Endothelial cell of umbilical vein (primary cell): ENCODE measurements around the gene SMOC2. TPM values are rescaled to one million over a fixed set of nuclear protein-coding genes. Genes with fewer than 3 reads are reported as not detected.

Experiments
- BruUV-seq: library from RNA; stranded (reverse); fragments of 400-500 nt; replicated peaks from 2 replicates; lab custom pipeline; 2021; lab: Mats Ljungman, UMichigan
- CTCF ChIA-PET: fragments of 300-600, 350-600 bp; sonication (Branson Sonifier 250); formaldehyde crosslinking; loops from one replicate; lab custom pipeline; 2021; ENCODE audit warnings: antibody characterized with exemption, inconsistent platforms; lab: Charles Lee
- POLR2A ChIA-PET: fragments of 300-600, 350-600 bp; sonication (Branson Sonifier 250); formaldehyde crosslinking; loops from one replicate; lab custom pipeline; 2021; ENCODE audit warnings: antibody characterized with exemption, inconsistent platforms; lab: Charles Lee
- DNase-seq: peaks from one replicate; pipeline ENCODE4 v3.0.0-alpha.2; 2011; ENCODE audit warnings: low read depth, low spot score
- FAIRE-seq: peaks from 2 replicates; lab custom pipeline; 2011; peaks lifted over from hg19 to GRCh38; lab: Jason Lieb, UNC
- H2AFZ ChIP-seq: 2 replicates; pipeline ENCODE4 v1.6.0; 2012; ENCODE audit warnings: low read depth, low read length, control low read depth, inconsistent platforms
- H3K27ac ChIP-seq: 2 replicates; pipeline ENCODE4 v1.5.1; 2011; ENCODE audit warnings: low read depth, mild to moderate bottlenecking, control low read depth, low read length, moderate library complexity; ENCODE audit not compliant: insufficient read depth
- H3K27me3 ChIP-seq, 2 experiments: 2 replicates each; pipeline versions ENCODE4 v1.6.0 to v1.6.1; 2011; ENCODE audit warnings: low read length in 2 of 2, mixed read lengths in 1 of 2; ENCODE audit not compliant: control insufficient read depth in 2 of 2, insufficient read depth in 2 of 2
- H3K36me3 ChIP-seq, 2 experiments: 2 replicates in 1 of 2; 3 replicates in 1 of 2; pipeline ENCODE4 v1.5.1; 2011; ENCODE audit warnings: low read length in 2 of 2, mild to moderate bottlenecking in 1 of 2, moderate library complexity in 1 of 2; ENCODE audit not compliant: control insufficient read depth in 2 of 2, insufficient read depth in 2 of 2; ENCODE audit errors: extremely low read depth in 1 of 2
- H3K4me1 ChIP-seq: 3 replicates; pipeline ENCODE4 v1.5.1; 2011; ENCODE audit warnings: mild to moderate bottlenecking, low read length; ENCODE audit not compliant: control insufficient read depth, insufficient read depth; ENCODE audit errors: extremely low read depth
- H3K4me2 ChIP-seq: 2 replicates; pipeline ENCODE4 v1.6.1; 2011; ENCODE audit warnings: low read length, control low read depth, mixed read lengths; ENCODE audit not compliant: insufficient read depth
- H3K4me3 ChIP-seq, 3 experiments: fragments of 200-600 bp in 1 of 3; sonication (generic), shearing (Covaris generic) in 1 of 3; replicated peaks in 1 of 3; 2 replicates each; pipeline ENCODE4 v1.5.1; 2011 to 2016; ENCODE audit warnings: control low read depth in 3 of 3, low read length in 3 of 3, mild to moderate bottlenecking in 2 of 3, inconsistent platforms in 1 of 3, low read depth in 1 of 3, moderate library complexity in 1 of 3; ENCODE audit not compliant: insufficient read depth in 1 of 3
- H3K79me2 ChIP-seq: 2 replicates; pipeline ENCODE4 v1.6.0; 2012; ENCODE audit warnings: low read length, inconsistent platforms; ENCODE audit not compliant: control insufficient read depth, insufficient read depth
- H3K9ac ChIP-seq: replicated peaks from 2 replicates; pipeline ENCODE3; 2011; ENCODE audit warnings: low read length, control low read depth; ENCODE audit not compliant: insufficient read depth; ENCODE audit errors: extremely low read depth
- H3K9me1 ChIP-seq: replicated peaks from 3 replicates; pipeline ENCODE4 v1.6.0; 2011; ENCODE audit warnings: mild to moderate bottlenecking, low read length; ENCODE audit not compliant: control insufficient read depth, insufficient read depth; ENCODE audit errors: extremely low read depth
- H3K9me3 ChIP-seq: replicated peaks from 2 replicates; pipeline ENCODE4 v1.5.1; 2012; ENCODE audit warnings: low read length, inconsistent platforms; ENCODE audit not compliant: control insufficient read depth, insufficient read depth
- H4K20me1 ChIP-seq: replicated peaks from 2 replicates; pipeline ENCODE3; 2011; ENCODE audit warnings: mild to moderate bottlenecking, low read length; ENCODE audit not compliant: control insufficient read depth, insufficient read depth; ENCODE audit errors: extremely low read depth
- CTCF ChIP-seq, 2 donors: IDR thresholded peaks; 1 replicate in 1 of 2; 2 replicates in 1 of 2; pipeline ENCODE4 v1.5.1; 2011; ENCODE audit warnings: low read length in 2 of 2, mild to moderate bottlenecking in 2 of 2, moderate library complexity in 2 of 2, control low read depth in 1 of 2, inconsistent platforms in 1 of 2, low read depth in 1 of 2; ENCODE audit not compliant: insufficient read depth in 1 of 2; ENCODE audit errors: extremely low read depth in 1 of 2
- EZH2 ChIP-seq: IDR thresholded peaks from 2 replicates; pipeline ENCODE4 v1.6.1; 2012; ENCODE audit warnings: borderline replicate concordance, low read depth, mild to moderate bottlenecking, moderate library complexity, low read length, inconsistent platforms; ENCODE audit not compliant: severe bottlenecking
- FOS ChIP-seq: IDR thresholded peaks from 2 replicates; pipeline ENCODE4 v1.6.1; 2011; ENCODE audit warnings: mild to moderate bottlenecking, low read length, moderate library complexity, borderline replicate concordance; ENCODE audit not compliant: insufficient read depth
- GATA2 ChIP-seq: IDR thresholded peaks from 2 replicates; pipeline ENCODE4 v1.7.0; 2011; ENCODE audit warnings: low read depth, mild to moderate bottlenecking, moderate library complexity, mixed read lengths, low read length; ENCODE audit not compliant: insufficient read length, insufficient read depth
- JUN ChIP-seq: IDR thresholded peaks from 2 replicates; pipeline ENCODE4 v1.6.1; 2011; ENCODE audit warnings: borderline replicate concordance, low read depth; ENCODE audit not compliant: insufficient read length, insufficient read depth
- MAX ChIP-seq: IDR thresholded peaks from 2 replicates; pipeline ENCODE4 v1.6.1; 2011; ENCODE audit not compliant: insufficient read depth, insufficient read length
- MYC ChIP-seq: IDR thresholded peaks from one replicate; pipeline ENCODE4 v1.6.1; 2011; ENCODE audit warnings: mild to moderate bottlenecking, low read depth, low read length
- POLR2A ChIP-seq: IDR thresholded peaks from 2 replicates; pipeline ENCODE4 v1.6.1; 2012; ENCODE audit warnings: low read depth, mild to moderate bottlenecking, control low read depth, low read length
- POLR2AphosphoS5 ChIP-seq: IDR thresholded peaks from 2 replicates; pipeline ENCODE4 v1.6.1; 2012; ENCODE audit warnings: low read depth, mild to moderate bottlenecking, control low read depth, low read length, moderate library complexity; ENCODE audit not compliant: insufficient read depth
- dilution Hi-C: fragments of 300-500 bp; cut with MboI; formaldehyde crosslinking; loops from one replicate; pipeline ENCODE4 v1.15.0; 2019; ENCODE audit warnings: low sequenced_read_pairs; ENCODE audit not compliant: extremely low pct_ligation_motif_present
- intact Hi-C: fragments of 100-400 bp; cut with micrococcal nuclease; formaldehyde crosslinking; loops from one replicate; pipeline ENCODE4 v1.10.0; 2022
- polyA plus RNA-seq, 4 experiments: library from polyadenylated mRNA; depleted of rRNA in 3 of 4; stranded (reverse) in 3 of 4; unstranded in 1 of 4; fragments of >200 nt; gene quantifications; 2 replicates each; pipeline versions ENCODE4 v1.2.1 to v1.2.3, GENCODE V29; 2011 to 2012; ENCODE audit warnings: missing spikeins in 1 of 4
- total RNA-seq: library from RNA; stranded (reverse); gene quantifications from 2 replicates; pipeline ENCODE4 v1.2.3, GENCODE V29; 2021

The SMOC2 gene
- total and polyA plus RNA-seq, 2 donors (not counting 3 experiments of a cell fraction or from before 2014, with no cell fraction given): not detected

- FAIRE-seq: no peak
- Histone ChIP-seq H3K9me1 (no peaks in the 10 kb centered on the region), H3K27me3 (no peaks in the 10 kb centered on the region), H3K36me3 (no peaks in the 10 kb centered on the region), H3K9me3 (peaks cover 8% of the 10 kb centered on the region), H2AFZ (no peak overlapping the region), H3K79me2 (no peaks in the 10 kb centered on the region), H3K9ac (no peak overlapping the region), H3K4me3 (no peak overlapping the region), H3K27ac (no peak overlapping the region), H3K4me2 (no peak overlapping the region), H4K20me1 (no peaks in the 10 kb centered on the region), H3K4me1 (no peaks in the 10 kb centered on the region)
- no peak for TF ChIP-seq JUN
- no peak for TF ChIP-seq POLR2A
- TF ChIP-seq EZH2: no peak
- no peak for TF ChIP-seq CTCF (IDR thresholded peaks at IDR 0.05; ENCODE audit: extremely low read depth in 1 of 2, insufficient read depth in 1 of 2, low read depth in 1 of 2, low read length in 2 of 2)
- TF ChIP-seq POLR2AphosphoS5: no peak
- no peak for TF ChIP-seq MYC
- no peak for TF ChIP-seq MAX
- no peak for TF ChIP-seq GATA2
- TF ChIP-seq FOS: no peak
- BruUV-seq: no TSS peak
- ChIA-PET POLR2A (no interaction called here), CTCF (no interaction called here)
- intact Hi-C loops: no loop called here
- dilution Hi-C loops: no loop called here
- DNase-seq: no peak
These were observed 254.7 kb downstream of the SMOC2 start for GRCh38 chr6:168695701-168696100.
